Mesenchymal stem cell (in vitro differentiated cells and primary cell): ENCODE measurements around the gene SHH.

Source experiments
- DNase-seq: peaks from one replicate; pipeline ENCODE4 v3.0.0-alpha.2; 2013
- H2AFZ ChIP-seq: one replicate; pipeline ENCODE4 v1.6.1; 2013; ENCODE audit warnings: low read depth, mild to moderate bottlenecking, control low read depth, inconsistent platforms, low read length, moderate library complexity
- H2AK5ac ChIP-seq: 2 replicates; pipeline ENCODE4 v1.6.1; 2013; ENCODE audit warnings: low read length, moderate library complexity, mild to moderate bottlenecking, inconsistent platforms; ENCODE audit not compliant: severe bottlenecking
- H2BK120ac ChIP-seq: one replicate; pipeline ENCODE4 v1.6.1; 2013; ENCODE audit warnings: low read depth, mild to moderate bottlenecking, inconsistent platforms, low read length, moderate library complexity
- H2BK12ac ChIP-seq, 2 experiments: one replicate each; pipeline ENCODE4 v1.6.1; 2013; ENCODE audit warnings: inconsistent platforms in 2 of 2, low read length in 2 of 2, mild to moderate bottlenecking in 2 of 2, moderate library complexity in 2 of 2, control low read depth in 1 of 2
- H2BK15ac ChIP-seq: one replicate; pipeline ENCODE4 v1.6.1; 2013; ENCODE audit warnings: mild to moderate bottlenecking, low read depth, inconsistent platforms; ENCODE audit not compliant: poor library complexity, severe bottlenecking
- H2BK5ac ChIP-seq: 2 replicates; pipeline ENCODE4 v1.6.1; 2013; ENCODE audit warnings: low read depth, mild to moderate bottlenecking, low read length, control low read depth, inconsistent platforms; ENCODE audit not compliant: poor library complexity, severe bottlenecking
- H3K14ac ChIP-seq, 2 experiments: one replicate each; pipeline ENCODE4 v1.6.1; 2013; ENCODE audit warnings: inconsistent platforms in 2 of 2, low read length in 2 of 2, control low read depth in 1 of 2, mild to moderate bottlenecking in 1 of 2, moderate library complexity in 1 of 2
- H3K18ac ChIP-seq, 2 experiments: one replicate each; pipeline ENCODE4 v1.6.1; 2013; ENCODE audit warnings: inconsistent platforms in 2 of 2, low read length in 2 of 2, control low read depth in 1 of 2, low read depth in 1 of 2, mild to moderate bottlenecking in 1 of 2
- H3K23ac ChIP-seq, 2 experiments: one replicate each; pipeline ENCODE4 v1.6.1; 2013; ENCODE audit warnings: inconsistent platforms in 2 of 2, low read length in 2 of 2, mild to moderate bottlenecking in 2 of 2, moderate library complexity in 2 of 2, control low read depth in 1 of 2
- H3K27ac ChIP-seq: 2 replicates; pipeline ENCODE4 v1.5.1; 2013; ENCODE audit warnings: mild to moderate bottlenecking, moderate library complexity, low read length, control low read depth, inconsistent platforms; ENCODE audit not compliant: poor library complexity, severe bottlenecking
- H3K27me3 ChIP-seq, 2 experiments: 2 replicates each; pipeline versions ENCODE4 v1.6.1 to v1.7.0; 2013; ENCODE audit warnings: low read length in 2 of 2, mild to moderate bottlenecking in 2 of 2, moderate library complexity in 2 of 2, control low read depth in 1 of 2, inconsistent platforms in 1 of 2; ENCODE audit not compliant: control insufficient read depth in 1 of 2, insufficient read depth in 1 of 2
- H3K36me3 ChIP-seq, 2 experiments: 2 replicates each; pipeline versions ENCODE4 v1.6.1 to v1.7.0; 2013; ENCODE audit warnings: low read length in 2 of 2, control low read depth in 1 of 2, inconsistent platforms in 1 of 2, low read depth in 1 of 2, mild to moderate bottlenecking in 1 of 2; ENCODE audit not compliant: insufficient read depth in 2 of 2, control insufficient read depth in 1 of 2
- H3K4ac ChIP-seq, 2 experiments: one replicate each; pipeline ENCODE4 v1.6.1; 2013; ENCODE audit warnings: inconsistent platforms in 2 of 2, low read length in 2 of 2, mild to moderate bottlenecking in 2 of 2, moderate library complexity in 2 of 2, control low read depth in 1 of 2, low read depth in 1 of 2
- H3K4me1 ChIP-seq: 2 replicates; pipeline ENCODE4 v1.6.1; 2013; ENCODE audit warnings: low read depth, low read length, control low read depth; ENCODE audit not compliant: control insufficient read depth, insufficient read depth
- H3K4me2 ChIP-seq: 2 replicates; pipeline ENCODE4 v1.6.1; 2013; ENCODE audit warnings: low read length, mild to moderate bottlenecking, inconsistent platforms; ENCODE audit not compliant: poor library complexity, severe bottlenecking
- H3K4me3 ChIP-seq, 2 experiments: 2 replicates each; pipeline versions ENCODE4 v1.5.1 to v1.7.0; 2013; ENCODE audit warnings: low read length in 2 of 2, mild to moderate bottlenecking in 2 of 2, control low read depth in 1 of 2, low read depth in 1 of 2; ENCODE audit not compliant: insufficient read depth in 1 of 2
- H3K79me1 ChIP-seq: replicated peaks from 2 replicates; pipeline ENCODE4 v1.6.1; 2013; ENCODE audit warnings: mild to moderate bottlenecking, control low read depth, low read length, inconsistent platforms; ENCODE audit not compliant: poor library complexity, severe bottlenecking
- H3K9ac ChIP-seq: 2 replicates; pipeline ENCODE4 v1.7.0; 2013; ENCODE audit warnings: mild to moderate bottlenecking, low read length, moderate library complexity
- H3K9me3 ChIP-seq: 2 replicates; pipeline ENCODE4 v1.7.0; 2013; ENCODE audit warnings: mild to moderate bottlenecking, low read length; ENCODE audit not compliant: control insufficient read depth
- H4K8ac ChIP-seq: one replicate; pipeline ENCODE4 v1.6.1; 2013; ENCODE audit warnings: inconsistent platforms, mild to moderate bottlenecking, low read length, moderate library complexity
- H4K91ac ChIP-seq: one replicate; pipeline ENCODE4 v1.6.1; 2013; ENCODE audit warnings: mild to moderate bottlenecking, low read length, inconsistent platforms
- WGBS: methylation state at CpG from one replicate; pipeline ENCODE4 v1.1.7; 2013; ENCODE audit warnings: mixed read lengths; 5-methylcytosine and 5-hydroxymethylcytosine counted together

SHH gene

DNA sequence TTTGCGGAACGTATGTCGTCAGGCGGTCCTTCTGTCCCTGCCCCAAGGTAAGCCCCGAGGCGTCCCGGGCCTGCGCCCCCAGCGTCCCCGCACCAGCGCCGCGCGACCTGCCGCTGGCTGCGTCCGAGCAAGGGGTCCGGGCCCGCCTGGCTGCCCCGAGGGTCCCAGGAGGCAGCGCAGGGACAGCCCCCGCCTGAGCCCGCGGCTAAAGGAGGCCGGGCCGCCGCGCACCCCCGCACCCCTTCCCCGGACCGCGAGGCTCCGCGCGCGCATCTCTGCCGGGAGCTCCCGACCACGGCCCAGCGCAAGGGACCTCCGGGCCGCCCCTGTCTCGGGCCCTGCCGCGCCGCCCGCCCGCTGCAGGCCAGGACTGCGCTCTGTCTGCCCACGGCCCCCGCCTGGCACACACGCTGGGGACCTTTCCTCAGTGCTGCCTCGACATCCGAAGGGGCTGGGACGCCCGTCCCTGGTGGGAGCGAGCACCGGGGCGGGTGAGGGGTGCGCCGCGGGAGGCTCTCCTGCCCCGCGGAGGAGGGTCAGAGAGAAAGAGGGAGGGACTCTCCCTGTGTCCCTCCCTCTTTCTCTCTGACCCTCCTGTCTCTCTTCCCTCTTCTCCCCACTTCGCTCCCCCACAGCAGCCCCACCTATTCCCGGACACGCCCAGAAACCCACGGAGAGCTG is 25.0 kb downstream of the SHH start:
- Histone ChIP-seq H3K27ac (no peak overlapping the region), H3K27me3 (no peaks in the 10 kb centered on the region), H2BK120ac (no peak overlapping the region), H3K23ac (no peak overlapping the region), H4K8ac (peak overlapping the region; percentile 76), H2BK15ac (no peak overlapping the region), H2AK5ac (no peak overlapping the region), H3K18ac (peak overlapping the region; percentile 49 to 79), H3K14ac (peak overlapping the region in 1 of 2 experiments; percentile 35), H2BK12ac (peak overlapping the region in 1 of 2 experiments; percentile 21), H3K4ac (peak overlapping the region in 1 of 2 experiments; percentile 17), H3K36me3 (peaks cover 14 to 23% of the 10 kb centered on the region in 2 experiments), H3K9ac (peak overlapping the region; percentile 82), H4K91ac (no peak overlapping the region), H3K4me1 (peaks cover 20% of the 10 kb centered on the region), H2AFZ (peak overlapping the region; percentile 36), H3K79me1 (peaks cover 5% of the 10 kb centered on the region), H2BK5ac (no peak overlapping the region), H3K4me2 (peak overlapping the region; percentile 96), H3K9me3 (no peaks in the 10 kb centered on the region), H3K4me3 (peak overlapping the region; percentile 65 to 79)
- DNase-seq, result peak; percentile 44
- 6% methylated on average over 46 of the region's 68 CpGs for WGBS

DNA sequence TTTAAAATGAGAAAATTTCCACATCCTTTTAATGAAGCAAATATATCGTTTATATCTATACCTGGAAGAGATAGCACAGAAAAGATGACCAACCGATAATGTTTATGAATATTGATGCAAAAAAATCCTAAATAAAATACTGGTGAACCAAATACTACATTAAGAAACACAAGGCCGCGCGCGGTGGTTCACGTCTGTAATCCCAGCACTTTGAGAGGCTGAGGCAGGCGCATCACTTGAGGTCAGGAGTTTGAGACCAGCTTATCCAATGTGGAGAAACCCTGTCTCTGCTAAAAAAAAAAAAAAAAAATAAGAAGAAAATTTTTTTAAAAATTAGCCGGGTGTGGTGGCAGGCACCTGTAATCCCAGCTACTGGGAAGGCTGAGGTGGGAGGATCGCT is 25.8 kb downstream of the SHH start:
- no peak overlapping the region for H3K23ac ChIP-seq
- no peak overlapping the region for H4K91ac ChIP-seq
- H2BK120ac ChIP-seq, result no peak overlapping the region
- no peak for DNase-seq
- H3K27ac ChIP-seq, result no peak overlapping the region
- 84% methylated on average over 5 of the region's 10 CpGs for WGBS
- peak overlapping the region; percentile 82 for H3K9ac ChIP-seq
- H2BK12ac ChIP-seq, result no peak overlapping the region
- H2BK5ac ChIP-seq, result no peak overlapping the region
- H3K4me2 ChIP-seq, result no peak overlapping the region
- no peak overlapping the region for H3K4me3 ChIP-seq
- H3K4me1 ChIP-seq, result peaks cover 20% of the 10 kb centered on the region
- no peak overlapping the region for H2BK15ac ChIP-seq
- H3K36me3 ChIP-seq, result peaks cover 21 to 30% of the 10 kb centered on the region in 2 experiments
- no peak overlapping the region for H2AFZ ChIP-seq
- no peak overlapping the region for H2AK5ac ChIP-seq
- H3K14ac ChIP-seq, result no peak overlapping the region
- H3K18ac ChIP-seq, result no peak overlapping the region
- H3K9me3 ChIP-seq, result no peaks in the 10 kb centered on the region
- peaks cover 9% of the 10 kb centered on the region for H3K79me1 ChIP-seq
- no peaks in the 10 kb centered on the region for H3K27me3 ChIP-seq
- no peak overlapping the region for H4K8ac ChIP-seq
- H3K4ac ChIP-seq, result no peak overlapping the region

DNA sequence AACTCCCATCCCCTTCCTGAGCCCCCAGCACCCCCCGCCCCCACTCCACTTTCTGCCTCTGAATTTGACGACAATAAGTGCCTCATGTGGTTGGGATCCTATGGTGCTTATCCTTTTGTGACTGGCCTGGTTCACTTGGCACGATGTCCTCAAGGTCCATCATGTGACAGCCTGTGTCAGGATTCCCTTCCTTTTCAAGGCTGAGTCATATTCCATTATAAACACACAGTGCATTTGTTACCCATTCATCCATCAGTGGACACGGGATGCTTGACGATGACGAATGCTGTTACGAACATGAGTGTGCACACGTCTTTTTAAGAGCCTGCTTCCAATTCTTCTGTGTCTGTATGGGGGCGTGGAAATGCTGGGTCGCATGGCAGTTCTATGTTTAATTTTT is 26.7 kb downstream of the SHH start:
- no peak overlapping the region for H4K8ac ChIP-seq
- H3K27me3 ChIP-seq, result no peaks in the 10 kb centered on the region
- no peak overlapping the region for H4K91ac ChIP-seq
- H3K27ac ChIP-seq, result no peak overlapping the region
- peaks cover 30 to 39% of the 10 kb centered on the region in 2 experiments for H3K36me3 ChIP-seq
- no peak overlapping the region for H3K4me2 ChIP-seq
- H2BK120ac ChIP-seq, result no peak overlapping the region
- no peak overlapping the region for H2BK15ac ChIP-seq
- no peak overlapping the region for H3K4me3 ChIP-seq
- H2BK5ac ChIP-seq, result no peak overlapping the region
- H3K4me1 ChIP-seq, result peaks cover 23% of the 10 kb centered on the region
- H2AK5ac ChIP-seq, result no peak overlapping the region
- no peak overlapping the region for H3K14ac ChIP-seq
- H2AFZ ChIP-seq, result no peak overlapping the region
- WGBS, result 55% methylated on average over 10 of the region's 10 CpGs
- H3K23ac ChIP-seq, result no peak overlapping the region
- DNase-seq, result peak; percentile 87
- no peak overlapping the region for H3K4ac ChIP-seq
- no peak overlapping the region for H3K18ac ChIP-seq
- no peak overlapping the region for H3K9ac ChIP-seq
- no peaks in the 10 kb centered on the region for H3K9me3 ChIP-seq
- H3K79me1 ChIP-seq, result peaks cover 15% of the 10 kb centered on the region
- peak overlapping the region in 1 of 2 experiments; percentile 11 for H2BK12ac ChIP-seq

DNA sequence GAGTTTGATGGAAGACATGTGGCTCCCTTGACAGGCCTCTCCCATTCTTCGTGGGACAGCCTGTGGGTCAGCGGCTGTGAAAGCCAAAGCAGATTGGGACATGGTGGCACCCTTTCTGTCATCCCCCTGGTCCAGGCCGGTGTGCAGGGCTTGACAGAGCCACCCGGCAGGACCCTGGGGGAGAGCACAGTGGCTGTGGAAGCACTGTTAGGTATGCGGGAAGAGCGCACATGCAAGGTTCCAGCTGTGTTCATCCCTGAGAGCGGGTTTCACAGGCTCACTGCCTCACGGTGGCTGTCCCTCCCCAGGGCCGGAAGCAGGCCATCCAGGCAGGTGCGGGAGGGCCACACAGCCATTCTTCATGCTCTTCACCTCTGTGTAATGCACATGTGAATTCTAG is 29.8 kb downstream of the SHH start:
- Histone ChIP-seq H3K27me3 (no peaks in the 10 kb centered on the region), H2BK15ac (no peak overlapping the region), H3K9ac (no peak overlapping the region), H2BK12ac (no peak overlapping the region), H3K23ac (no peak overlapping the region), H2BK5ac (no peak overlapping the region), H3K14ac (no peak overlapping the region), H4K91ac (no peak overlapping the region), H2BK120ac (no peak overlapping the region), H2AK5ac (no peak overlapping the region), H3K18ac (no peak overlapping the region), H3K36me3 (peaks cover 55 to 57% of the 10 kb centered on the region in 2 experiments), H3K4ac (no peak overlapping the region), H3K4me3 (no peak overlapping the region), H4K8ac (no peak overlapping the region), H3K79me1 (peaks cover 33% of the 10 kb centered on the region), H3K27ac (no peak overlapping the region), H3K4me2 (no peak overlapping the region), H3K4me1 (peaks cover 15% of the 10 kb centered on the region), H2AFZ (no peak overlapping the region), H3K9me3 (no peaks in the 10 kb centered on the region)
- 94% methylated on average over 10 of the region's 10 CpGs for WGBS
- DNase-seq, result no peak
